ENCODE measurements around the gene PKIG.

- TF ChIP-seq ZNF384 (IDR thresholded peaks at IDR 0.05) (no peak), ELF4 (IDR thresholded peaks at IDR 0.05) (no peak), PKNOX1 (IDR thresholded peaks at IDR 0.05) (no peak), NFRKB (IDR thresholded peaks at IDR 0.05) (no peak), ARNT (IDR thresholded peaks at IDR 0.05) (no peak), FOXA1 (IDR thresholded peaks at IDR 0.05) (no peak), LEF1 (IDR thresholded peaks at IDR 0.05; ENCODE audit: borderline replicate concordance) (no peak), SP1 (IDR thresholded peaks at IDR 0.05) (no peak), HDGF (IDR thresholded peaks at IDR 0.05; ENCODE audit: borderline replicate concordance) (no peak), FOXM1 (IDR thresholded peaks at IDR 0.05; ENCODE audit: borderline replicate concordance) (no peak), SUZ12 (IDR thresholded peaks at IDR 0.05) (no peak), FOXK2 (IDR thresholded peaks at IDR 0.05) (no peak)
Measured at GRCh38 chr20:44596876-44597275, 14.5 kb downstream of the PKIG start.

All from HEK293T (cell line).